GM19372 (cell line): ENCODE measurements around the gene CREG1.
"Not testable (repeated sequence)": the region's sequence is repeated elsewhere in the genome, so short reads cannot be mapped to it uniquely, and the experiment has no call there.

Source experiments
- ATAC-seq: cut with Tn5 transposase; IDR thresholded peaks from one replicate; pipeline ENCODE4 v1.9.1; 2021; ENCODE audit warnings: mild to moderate bottlenecking, low read depth, moderate library complexity; ENCODE audit not compliant: unreplicated experiment

The CREG1 gene

DNA sequence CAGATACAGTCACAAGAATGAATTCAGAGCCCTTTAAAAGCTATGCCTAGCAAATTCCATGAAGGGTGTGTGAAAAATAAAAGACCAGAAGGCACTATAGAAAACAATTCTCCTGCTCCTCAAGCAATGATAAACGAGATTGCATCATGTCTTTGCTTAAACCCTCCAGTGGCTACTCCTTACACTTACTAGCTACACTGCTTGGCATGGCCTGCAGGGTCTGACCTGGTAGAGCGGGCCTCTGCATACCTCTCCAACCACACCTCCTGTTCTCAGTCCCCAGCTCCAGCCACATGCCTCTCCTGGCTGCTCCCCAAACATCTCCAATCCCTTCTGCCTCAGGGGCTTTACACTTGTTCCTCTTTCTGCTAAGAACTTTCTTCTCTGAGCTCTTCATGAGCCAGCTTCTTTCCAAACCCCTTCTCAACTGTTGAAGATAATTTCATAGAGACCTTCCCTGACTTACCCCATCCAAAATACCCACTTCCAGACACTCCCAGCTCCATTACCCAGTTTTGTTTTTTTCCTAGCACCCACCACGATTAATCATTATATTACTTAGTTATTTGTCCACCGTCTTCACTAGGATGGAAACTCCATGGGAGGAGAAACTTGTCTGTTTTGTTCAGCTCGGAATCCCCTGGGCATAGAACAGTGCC, 11.2 kb upstream of the CREG1 start:
- no peak for ATAC-seq

GRCh38 chr1:167563579-167564246, 10.2 kb upstream of the CREG1 start:
- ATAC-seq: no peak

GRCh38 chr1:167562702-167563101, 9.1 kb upstream of the CREG1 start:
- no peak for ATAC-seq

GRCh38 chr1:167561753-167562152, 8.2 kb upstream of the CREG1 start:
- no peak for ATAC-seq

DNA sequence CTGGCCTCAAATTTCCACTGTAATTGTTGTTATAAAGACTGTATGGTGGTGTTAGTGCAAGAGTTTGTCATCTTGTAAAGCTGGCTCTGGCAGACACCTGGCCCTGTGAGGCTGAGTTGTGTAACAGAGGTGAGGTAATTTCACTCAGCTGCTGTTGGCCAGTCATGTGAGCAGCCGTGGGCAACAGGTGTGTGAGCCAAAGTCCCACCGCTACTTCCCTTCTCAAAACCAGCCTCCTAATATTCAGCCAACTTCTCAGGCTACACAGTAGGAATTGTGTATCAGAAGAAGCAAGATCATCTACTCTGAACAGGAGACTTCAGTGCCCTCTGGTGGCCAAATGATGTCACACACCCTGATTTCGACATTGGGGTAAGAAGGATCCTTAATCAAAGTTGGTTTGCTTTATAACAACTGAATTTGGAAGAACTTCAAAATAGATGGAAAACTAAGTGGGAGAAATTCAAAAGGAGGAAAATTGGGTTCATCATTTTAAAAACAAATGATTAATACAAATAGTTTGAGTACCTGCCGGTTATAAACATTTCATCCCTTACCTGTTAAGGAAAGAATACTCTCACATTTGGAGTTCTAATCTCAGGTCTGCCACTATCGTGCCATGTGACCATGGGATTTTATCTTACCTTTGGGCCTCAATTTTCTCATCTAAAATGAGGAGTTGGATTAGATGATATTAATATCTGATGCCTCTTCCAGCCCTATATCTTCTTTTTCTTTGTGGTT, 2.6 kb upstream of the CREG1 start:
- no peak for ATAC-seq

DNA sequence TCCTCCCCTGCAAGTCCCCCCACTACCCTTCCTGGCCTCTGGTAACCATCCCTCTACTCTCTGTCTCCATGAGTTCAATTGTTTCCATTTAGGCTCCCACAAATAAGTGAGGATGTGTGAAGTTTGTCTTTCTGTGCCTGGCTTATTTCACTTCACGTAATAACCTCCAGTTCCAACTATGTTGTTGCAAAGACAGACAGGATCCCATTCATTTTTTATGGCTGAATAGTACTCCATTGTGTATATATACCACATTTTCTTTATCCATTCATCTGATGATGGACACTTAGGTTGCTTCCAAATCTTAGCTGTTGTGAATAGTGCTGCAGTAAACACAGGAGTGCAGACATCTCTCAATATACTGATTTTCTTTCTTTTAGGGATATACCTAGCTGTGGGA, 1.5 kb upstream of the CREG1 start:
- not testable (repeated sequence) for ATAC-seq

DNA sequence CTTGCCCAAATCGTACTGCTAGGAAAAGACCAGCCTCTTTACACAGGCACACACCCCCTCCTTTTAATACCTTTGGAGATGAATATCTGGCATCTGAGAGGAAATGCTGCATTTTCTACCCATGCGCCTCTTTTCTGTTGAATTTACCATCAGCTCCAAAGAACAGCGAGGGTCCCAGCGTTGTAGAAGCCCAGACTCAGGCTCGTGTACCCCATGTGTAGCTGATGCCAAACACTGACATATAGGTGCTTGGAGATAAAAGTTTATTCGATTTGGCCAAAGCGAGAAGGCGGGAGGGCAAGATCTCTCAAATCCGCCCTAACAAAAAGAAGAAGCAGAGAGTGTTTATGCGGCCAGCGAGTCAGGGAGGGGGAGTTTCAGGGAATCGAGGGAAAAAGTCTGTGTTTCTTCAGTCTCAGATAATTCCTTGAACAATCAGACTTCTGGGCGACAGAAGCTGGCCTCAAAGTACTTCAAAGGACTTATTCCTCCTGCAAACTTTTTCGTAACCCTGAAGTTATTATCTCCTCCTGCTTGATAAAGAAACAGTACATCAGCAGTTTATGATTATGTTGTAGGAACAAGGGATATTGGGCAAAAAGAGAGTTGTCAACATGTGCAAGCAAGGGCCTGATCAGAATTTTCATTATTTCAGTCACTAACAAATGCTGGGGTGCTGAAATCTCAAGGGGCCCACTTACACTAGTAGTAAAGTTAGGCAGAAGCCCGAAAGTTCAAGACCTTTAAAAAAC, 642 bp upstream of the CREG1 start:
- peak; percentile 20 for ATAC-seq

- no peak for ATAC-seq
These were observed 2.2 kb downstream of the CREG1 start for GRCh38 chr1:167551362-167551761.

DNA sequence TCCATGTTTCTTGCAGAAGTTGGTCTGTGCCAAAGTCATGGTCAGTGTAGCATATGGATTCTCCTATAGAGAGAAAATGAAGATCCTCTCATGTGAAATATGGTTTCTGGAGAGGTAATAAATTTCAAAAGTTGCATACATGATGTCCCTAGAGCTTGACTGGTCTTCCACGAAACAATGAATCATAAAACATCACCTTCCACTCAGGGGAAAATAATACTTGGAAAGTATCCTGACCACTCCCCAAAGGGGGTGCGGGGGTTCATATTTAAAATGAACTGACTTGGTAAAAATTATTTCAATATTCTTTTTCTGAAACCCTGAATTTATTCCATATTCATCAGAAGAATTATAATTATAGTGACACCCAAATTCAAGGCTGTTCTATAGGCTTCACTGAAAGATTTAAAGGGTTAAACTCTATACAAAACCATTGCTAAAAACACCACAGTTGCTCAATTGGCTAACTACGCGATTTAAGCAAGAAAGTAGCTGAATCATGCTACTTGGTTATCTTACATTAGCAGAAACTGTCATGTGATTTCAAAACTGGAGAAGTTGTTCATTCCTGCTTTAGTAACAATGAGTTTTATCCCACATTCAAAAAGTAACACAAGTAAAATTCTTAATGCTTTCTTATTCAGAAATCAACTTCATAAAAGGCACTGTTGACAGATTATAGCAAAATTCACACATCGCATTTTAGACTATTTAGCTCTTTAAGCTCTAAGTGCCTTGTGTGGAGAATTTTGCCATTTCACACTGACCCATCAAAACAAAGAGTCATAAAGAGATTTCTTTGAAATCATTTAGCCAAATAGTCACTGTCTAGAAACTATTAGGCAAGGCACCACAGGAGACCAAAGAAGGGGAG, 5.3 kb downstream of the CREG1 start:
- no peak for ATAC-seq

- no peak for ATAC-seq
These were observed 6.6 kb downstream of the CREG1 start for GRCh38 chr1:167546935-167547334.

DNA sequence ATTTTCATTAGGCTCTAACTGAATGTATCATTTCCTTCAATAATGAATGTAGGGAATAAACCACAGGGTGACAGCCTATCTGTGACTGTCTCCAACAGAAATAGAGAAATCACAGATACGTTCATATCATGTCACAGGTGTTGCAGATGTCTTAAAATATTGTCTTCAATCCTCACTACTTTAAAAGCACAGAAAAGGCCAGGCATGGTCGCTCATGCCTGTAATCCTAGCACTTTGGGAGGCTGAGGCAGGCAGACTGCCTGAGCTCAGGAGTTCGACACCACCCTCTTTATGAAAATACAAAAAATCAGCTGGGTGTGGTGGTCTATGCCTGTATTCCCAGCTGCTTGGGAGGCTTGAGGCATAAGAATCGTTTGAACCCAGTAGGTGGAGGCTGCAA, 8.2 kb downstream of the CREG1 start:
- ATAC-seq: no peak

DNA sequence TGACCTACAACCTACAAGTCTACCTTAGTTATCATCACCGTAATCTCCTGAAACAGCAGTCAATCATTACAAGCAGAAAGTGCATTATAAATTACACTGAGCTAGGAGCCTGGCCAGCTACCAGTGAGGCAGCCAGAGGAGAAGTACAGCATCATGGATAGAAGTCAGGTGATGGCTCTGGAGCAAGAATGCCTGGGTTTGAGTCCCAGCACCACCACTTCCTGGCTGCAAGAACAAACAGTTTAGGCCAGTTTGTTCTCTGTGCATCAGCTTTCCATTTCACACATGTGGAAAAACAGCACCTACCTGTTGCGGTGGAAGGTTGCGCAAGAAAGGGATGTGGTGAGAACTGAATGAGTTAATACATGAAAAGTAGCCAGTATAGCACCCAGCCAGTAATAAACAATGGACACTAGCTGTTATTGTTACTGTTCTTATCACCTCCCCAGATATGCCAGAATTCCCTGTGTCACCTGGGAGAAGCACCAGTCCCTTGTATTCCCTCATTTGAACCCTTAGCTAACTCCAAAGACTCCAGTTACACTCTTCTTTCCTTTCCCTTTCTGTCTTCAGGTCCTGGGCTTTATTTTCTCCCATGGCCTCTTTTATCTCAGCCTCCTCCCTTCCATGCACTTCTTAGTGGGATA, 9.0 kb downstream of the CREG1 start:
- no peak for ATAC-seq

GRCh38 chr1:167543199-167543990, 10.2 kb downstream of the CREG1 start:
- no peak for ATAC-seq

GRCh38 chr1:167542109-167543032, 11.2 kb downstream of the CREG1 start:
- no peak for ATAC-seq

- ATAC-seq: no peak
These were observed 12.0 kb downstream of the CREG1 start for GRCh38 chr1:167541610-167542009.

DNA sequence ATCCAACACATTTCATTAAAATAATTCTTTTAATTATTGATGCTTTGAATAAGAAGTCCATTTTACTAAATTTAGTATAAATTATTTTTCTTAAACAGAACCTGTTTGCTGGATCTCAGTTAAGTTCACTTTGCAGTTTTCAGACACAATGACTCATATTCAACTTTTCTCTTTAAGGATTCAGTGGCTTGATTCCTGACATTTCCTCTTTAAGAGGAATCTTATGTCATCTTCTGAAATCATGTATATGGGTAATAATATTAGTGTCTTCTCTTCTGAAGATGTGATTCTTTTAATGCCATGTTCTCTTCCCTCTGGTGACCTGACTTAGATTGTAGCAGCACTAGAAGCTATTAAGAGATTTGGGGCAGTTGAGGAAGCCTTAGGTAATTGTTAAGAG, 12.6 kb downstream of the CREG1 start:
- no peak for ATAC-seq

- ATAC-seq: no peak
These were observed 14.9 kb downstream of the CREG1 start for GRCh38 chr1:167538657-167539056.

GRCh38 chr1:167533851-167534300, 19.7 kb downstream of the CREG1 start:
- ATAC-seq: no peak
